K562 (cell line): Measurements from ENCODE around the gene CNOT10. TPM values are rescaled to one million over a fixed set of nuclear protein-coding genes. Genes with fewer than 3 reads are reported as not detected.

ENCODE experiments used
- ATAC-seq: fragments of 200-7000 bp; cut with Tn5 transposase; 3 replicates; pipeline ENCODE4 v1.9.1; 2020; ENCODE audit warnings: moderate library complexity
- BruUV-seq: library from RNA; stranded (reverse); fragments of 400-500 nt; replicated peaks from 2 replicates; lab custom pipeline; 2021; lab: Mats Ljungman, UMichigan
- CTCF ChIA-PET: fragments of 300-600 bp; formaldehyde crosslinking; extraction: SDS; loops from one replicate; lab custom pipeline; 2021; ENCODE audit warnings: low intra/inter-chr PET ratio; lab: Yijun Ruan, JAX
- POLR2A ChIA-PET: fragments of 300-600, 350-650 bp; sonication (Branson Sonifier 250); formaldehyde crosslinking; extraction: SDS; loops from one replicate; lab custom pipeline; 2021; ENCODE audit warnings: antibody characterized with exemption, inconsistent platforms; lab: Yijun Ruan, JAX
- DNase-seq, 4 experiments: peaks; one replicate each; pipeline versions ENCODE4 v3.0.0 to v3.0.0-alpha.2; 2011 to 2018; ENCODE audit warnings: low spot score in 3 of 4, mixed read lengths in 3 of 4; ENCODE audit errors: extremely low read depth in 1 of 4
- FAIRE-seq: peaks from 2 replicates; lab custom pipeline; 2011; peaks lifted over from hg19 to GRCh38; lab: Jason Lieb, UNC
- H2AFZ ChIP-seq: 2 replicates; pipeline ENCODE4 v1.6.0; 2011; ENCODE audit warnings: low read depth, low read length, control low read depth, inconsistent platforms
- H3K27ac ChIP-seq: fragments of 200-600 bp; 3 replicates; pipeline ENCODE4 v1.8.0; 2011; ENCODE audit warnings: low read depth, mild to moderate bottlenecking, control low read depth, inconsistent platforms, low read length, moderate library complexity, mixed read lengths; ENCODE audit errors: extremely low read depth
- H3K27me3 ChIP-seq, 2 experiments: fragments of 300-600 bp in 1 of 2; 2 replicates in 1 of 2; 3 replicates in 1 of 2; pipeline versions ENCODE4 v1.6.0 to v1.8.0; 2011; ENCODE audit warnings: inconsistent platforms in 2 of 2, low read length in 2 of 2, mild to moderate bottlenecking in 1 of 2, mixed read lengths in 1 of 2, moderate library complexity in 1 of 2; ENCODE audit not compliant: control insufficient read depth in 2 of 2, insufficient read depth in 2 of 2
- H3K36me3 ChIP-seq: fragments of 300-600 bp; 3 replicates; pipeline ENCODE4 v1.8.0; 2011; ENCODE audit warnings: mild to moderate bottlenecking, low read length, inconsistent platforms; ENCODE audit not compliant: control insufficient read depth, insufficient read depth
- H3K4me1 ChIP-seq, 2 experiments: fragments of 200-600 bp in 1 of 2; replicated peaks in 1 of 2; 2 replicates in 1 of 2; 3 replicates in 1 of 2; pipeline versions ENCODE4 v1.5.1 to v1.8.0; 2011; ENCODE audit warnings: inconsistent platforms in 2 of 2, low read length in 2 of 2, mild to moderate bottlenecking in 1 of 2, mixed read lengths in 1 of 2, moderate library complexity in 1 of 2; ENCODE audit not compliant: control insufficient read depth in 2 of 2, insufficient read depth in 2 of 2
- H3K4me2 ChIP-seq: 2 replicates; pipeline ENCODE4 v1.6.1; 2011; ENCODE audit warnings: low read length, control low read depth, inconsistent platforms, mixed read lengths; ENCODE audit not compliant: insufficient read depth
- H3K4me3 ChIP-seq: fragments of 200-600 bp; sonication (generic), shearing (Covaris generic); 2 replicates; pipeline ENCODE4 v1.5.1; 2016; ENCODE audit warnings: control low read depth, inconsistent platforms
- H3K79me2 ChIP-seq: fragments of 200-600 bp; 3 replicates; pipeline ENCODE4 v1.8.0; 2011; ENCODE audit warnings: low read length, inconsistent platforms; ENCODE audit not compliant: control insufficient read depth, insufficient read depth
- H3K9ac ChIP-seq, 2 experiments: 2 replicates each; pipeline versions ENCODE4 v1.6.0 to v1.6.1; 2011; ENCODE audit warnings: low read depth in 2 of 2, low read length in 2 of 2, control low read depth in 1 of 2, inconsistent platforms in 1 of 2, mild to moderate bottlenecking in 1 of 2, mixed read lengths in 1 of 2; ENCODE audit not compliant: insufficient read depth in 1 of 2
- H3K9me1 ChIP-seq: one replicate; pipeline ENCODE4 v1.6.0; 2011; ENCODE audit warnings: inconsistent platforms, mild to moderate bottlenecking, low read length, moderate library complexity; ENCODE audit not compliant: control insufficient read depth, insufficient read depth
- H3K9me3 ChIP-seq: replicated peaks from 2 replicates; pipeline ENCODE4 v1.5.1; 2011; ENCODE audit warnings: low read depth, low read length, inconsistent platforms; ENCODE audit not compliant: control insufficient read depth, insufficient read depth
- H4K20me1 ChIP-seq: replicated peaks from 2 replicates; pipeline ENCODE4 v1.6.1; 2011; ENCODE audit warnings: low read length, inconsistent platforms, mixed read lengths; ENCODE audit not compliant: control insufficient read depth, insufficient read depth
- JUND ChIP-seq, 2 experiments: IDR thresholded peaks; 2 replicates in 1 of 2; 3 replicates in 1 of 2; pipeline ENCODE4 v1.6.1; 2011; ENCODE audit warnings: borderline replicate concordance in 2 of 2, low read depth in 2 of 2, low read length in 2 of 2, improper control_type of control experiment in 1 of 2, missing biosample characterization in 1 of 2, missing genetic modification characterization in 1 of 2, missing genetic modification reagents in 1 of 2
- MCM3 ChIP-seq: fragments of 450-650 bp; IDR thresholded peaks from 2 replicates; pipeline ENCODE4 v1.6.1; 2016
- NUFIP1 ChIP-seq: fragments of 450-650 bp; IDR thresholded peaks from 2 replicates; pipeline ENCODE4 v1.6.1; 2018; ENCODE audit not compliant: partially characterized antibody
- RFX1 ChIP-seq: fragments of 450-650 bp; IDR thresholded peaks from 2 replicates; pipeline ENCODE4 v1.6.1; 2016; ENCODE audit warnings: mild to moderate bottlenecking, moderate library complexity
- SREBF2 ChIP-seq: sonication (generic); formaldehyde crosslinking; IDR thresholded peaks from 2 replicates; pipeline ENCODE4 v1.4.0; 2020; ENCODE audit warnings: mild to moderate bottlenecking, missing genetic modification reagents
- STAT5B ChIP-seq: fragments of 250-450 bp; sonication (Bioruptor Pico); IDR thresholded peaks from 2 replicates; pipeline ENCODE4 v1.8.0; 2021; ENCODE audit warnings: mild to moderate bottlenecking, inconsistent platforms
- TAF1 ChIP-seq: IDR thresholded peaks from 2 replicates; pipeline ENCODE4 v1.6.1; 2011; ENCODE audit warnings: mild to moderate bottlenecking, low read length, moderate library complexity; ENCODE audit not compliant: insufficient read depth, control insufficient read depth, severe bottlenecking; ENCODE audit errors: extremely low read depth
- WGBS: fragments of 100-300 bp; shearing (Covaris generic); methylation state at CpG from one replicate; pipeline ENCODE4 v1.1.6; 2016; ENCODE audit warnings: low coverage, mixed read lengths; ENCODE audit not compliant: insufficient coverage; ENCODE audit errors: missing lambda C conversion rate; 5-methylcytosine and 5-hydroxymethylcytosine counted together
- in situ Hi-C: fragments of 300-500 bp; cut with MboI; formaldehyde crosslinking; loops from 4 replicates; pipeline ENCODE4 v1.15.0; 2018; ENCODE audit warnings: inconsistent platforms, mixed read lengths
- intact Hi-C: fragments of 100-400 bp; cut with micrococcal nuclease; formaldehyde crosslinking; loops from 2 replicates; pipeline ENCODE4 v1.14.2; 2022
- polyA plus RNA-seq, 8 experiments: library from polyadenylated mRNA; depleted of rRNA in 4 of 8; stranded (reverse) in 5 of 8; unstranded in 3 of 8; fragments of >200 nt; fragmentation: Nextera tagmentation in 2 of 8; fragmentation: Illumina TruSeq in 1 of 8; extraction: Ambion mirVana in 2 of 8; extraction: Trizol in 1 of 8; gene quantifications; 2 replicates each; pipeline versions ENCODE4 v1.2.1 to v1.2.3, GENCODE V29; 2011 to 2014; ENCODE audit warnings: inconsistent platforms in 1 of 8, missing spikeins in 1 of 8
- total RNA-seq, 7 experiments: library from RNA; depleted of rRNA in 6 of 7; stranded (reverse); fragments of >200 nt in 6 of 7; fragmentation: Illumina TruSeq in 2 of 7; extraction: Trizol in 2 of 7; gene quantifications; 2 replicates each; pipeline versions ENCODE4 v1.2.1 to v1.2.3, GENCODE V29; 2011 to 2021; ENCODE audit warnings: low replicate concordance in 1 of 7

CNOT10 gene
- total and polyA plus RNA-seq, 9 of the 15 experiments (the other 6 are each of a cell fraction or from before 2014, with no cell fraction given), result 35.7 to 114 (median 81.9) TPM

DNA sequence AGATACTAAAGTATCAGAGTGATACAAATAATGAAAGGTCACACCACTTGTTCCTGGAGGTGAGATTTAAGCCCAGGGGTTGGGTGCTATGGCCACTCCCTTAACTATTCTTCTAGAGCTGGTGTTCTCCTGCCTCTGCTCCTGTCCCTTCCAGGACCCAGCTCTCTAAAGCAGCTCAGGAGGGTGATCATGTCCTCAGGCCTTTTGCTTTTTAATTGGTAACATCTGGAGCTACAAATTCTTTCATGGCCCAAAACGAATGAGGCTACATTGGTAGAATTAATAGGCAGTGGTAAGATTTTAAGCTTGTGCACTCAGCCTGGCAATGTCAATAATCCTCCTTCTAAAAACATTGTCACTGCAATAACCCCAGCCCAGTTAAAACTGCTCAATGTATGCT lies 38.2 kb upstream of the CNOT10 start:
- CTCF ChIA-PET, result no interaction called here
- ATAC-seq, result no peak
- Histone ChIP-seq H3K9me3 (no peaks in the 10 kb centered on the region), H4K20me1 (no peaks in the 10 kb centered on the region)
- no peak for TF ChIP-seq MCM3
- TF ChIP-seq SREBF2 (CRISPR knock-in tag), result no peak
- TF ChIP-seq NUFIP1, result no peak
- TF ChIP-seq STAT5B, result no peak
- TF ChIP-seq TAF1, result no peak
- TF ChIP-seq RFX1, result no peak
- no peak for TF ChIP-seq JUND (IDR thresholded peaks at IDR 0.05; ENCODE audit: borderline replicate concordance, low read depth, low read length)
- TF ChIP-seq JUND (tag; IDR thresholded peaks at IDR 0.05; ENCODE audit: borderline replicate concordance, low read depth, low read length), result no peak
- TF ChIP-seq, all 486 proteins: peak for 0
- Histone ChIP-seq H3K27ac (no peak overlapping the region), H3K4me1 (no peaks in the 10 kb centered on the region; a peak in 1 of 5 replicates), H3K36me3 (no peaks in the 10 kb centered on the region), H3K4me3 (no peak overlapping the region), H3K9ac (no peak overlapping the region), H3K9me1 (no peaks in the 10 kb centered on the region), H3K4me2 (no peak overlapping the region), H3K79me2 (no peaks in the 10 kb centered on the region), H2AFZ (no peak overlapping the region), H3K27me3 (peaks cover 10 to 14% of the 10 kb centered on the region in 2 experiments; a peak in 4 of 5 replicates)
- POLR2A ChIA-PET, result interaction anchor here (0.6 to 0.9 kb wide), 2 partner anchors 37 to 748 kb away, joined by 3 to 4 read pairs; no protein-coding TSS in a partner anchor
- no peak for FAIRE-seq
- BruUV-seq, result no TSS peak
- 0% methylated on average over 1 of the region's 1 CpG for WGBS
- intact Hi-C loops, result no loop called here
- DNase-seq, result no peak
- in situ Hi-C loops, result no loop called here
